Measurements from ENCODE around the gene ARID1B. TPM values are rescaled to one million over a fixed set of nuclear protein-coding genes. Genes with fewer than 3 reads are reported as not detected.

ARID1B gene
- total and polyA plus RNA-seq, 2 of the 13 experiments (the other 11 are each of a cell fraction or from before 2014, with no cell fraction given) = 20.1 to 32.6 TPM

DNA sequence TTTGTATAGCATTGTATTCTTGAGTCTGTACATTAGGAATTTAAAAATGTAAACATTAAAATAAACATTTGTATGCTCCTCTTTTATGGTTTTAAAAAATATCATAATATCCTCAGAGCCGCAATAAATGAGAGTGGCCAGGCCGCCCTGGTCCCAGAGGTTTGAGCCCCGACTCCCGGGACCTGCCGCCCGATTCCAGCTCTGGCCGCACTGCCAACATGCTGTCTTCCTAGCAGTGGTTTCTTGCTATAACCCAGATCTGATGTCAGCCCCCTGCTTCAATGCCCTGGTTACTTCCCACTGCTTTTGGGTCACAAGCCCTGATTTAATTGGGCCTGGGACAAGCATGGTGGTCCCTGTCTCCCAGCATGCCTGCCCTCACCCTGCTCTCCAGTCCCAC, 5.4 kb upstream of the ARID1B start (continued):
- TF ChIP-seq, protein P1, sequence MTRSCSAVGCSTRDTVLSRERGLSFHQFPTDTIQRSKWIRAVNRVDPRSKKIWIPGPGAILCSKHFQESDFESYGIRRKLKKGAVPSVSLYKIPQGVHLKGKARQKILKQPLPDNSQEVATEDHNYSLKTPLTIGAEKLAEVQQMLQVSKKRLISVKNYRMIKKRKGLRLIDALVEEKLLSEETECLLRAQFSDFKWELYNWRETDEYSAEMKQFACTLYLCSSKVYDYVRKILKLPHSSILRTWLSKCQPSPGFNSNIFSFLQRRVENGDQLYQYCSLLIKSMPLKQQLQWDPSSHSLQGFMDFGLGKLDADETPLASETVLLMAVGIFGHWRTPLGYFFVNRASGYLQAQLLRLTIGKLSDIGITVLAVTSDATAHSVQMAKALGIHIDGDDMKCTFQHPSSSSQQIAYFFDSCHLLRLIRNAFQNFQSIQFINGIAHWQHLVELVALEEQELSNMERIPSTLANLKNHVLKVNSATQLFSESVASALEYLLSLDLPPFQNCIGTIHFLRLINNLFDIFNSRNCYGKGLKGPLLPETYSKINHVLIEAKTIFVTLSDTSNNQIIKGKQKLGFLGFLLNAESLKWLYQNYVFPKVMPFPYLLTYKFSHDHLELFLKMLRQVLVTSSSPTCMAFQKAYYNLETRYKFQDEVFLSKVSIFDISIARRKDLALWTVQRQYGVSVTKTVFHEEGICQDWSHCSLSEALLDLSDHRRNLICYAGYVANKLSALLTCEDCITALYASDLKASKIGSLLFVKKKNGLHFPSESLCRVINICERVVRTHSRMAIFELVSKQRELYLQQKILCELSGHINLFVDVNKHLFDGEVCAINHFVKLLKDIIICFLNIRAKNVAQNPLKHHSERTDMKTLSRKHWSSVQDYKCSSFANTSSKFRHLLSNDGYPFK (CRISPR knock-in tag; IDR thresholded peaks at IDR 0.05; ENCODE audit: borderline replicate concordance) = no peak
- TF ChIP-seq PAWR (CRISPR knock-in tag; IDR thresholded peaks at IDR 0.05; ENCODE audit: borderline replicate concordance) = no peak
- TF ChIP-seq, protein P2, sequence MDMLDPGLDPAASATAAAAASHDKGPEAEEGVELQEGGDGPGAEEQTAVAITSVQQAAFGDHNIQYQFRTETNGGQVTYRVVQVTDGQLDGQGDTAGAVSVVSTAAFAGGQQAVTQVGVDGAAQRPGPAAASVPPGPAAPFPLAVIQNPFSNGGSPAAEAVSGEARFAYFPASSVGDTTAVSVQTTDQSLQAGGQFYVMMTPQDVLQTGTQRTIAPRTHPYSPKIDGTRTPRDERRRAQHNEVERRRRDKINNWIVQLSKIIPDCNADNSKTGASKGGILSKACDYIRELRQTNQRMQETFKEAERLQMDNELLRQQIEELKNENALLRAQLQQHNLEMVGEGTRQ (IDR thresholded peaks at IDR 0.05; ENCODE audit: low read depth, low read length) = no peak
- TF ChIP-seq, protein P2 (CRISPR knock-in tag; IDR thresholded peaks at IDR 0.05; ENCODE audit: borderline replicate concordance) = no peak
- no peak for TF ChIP-seq ZNF557 (CRISPR knock-in tag; IDR thresholded peaks at IDR 0.05)
- no peak for TF ChIP-seq EED (CRISPR knock-in tag; IDR thresholded peaks at IDR 0.05)

DNA sequence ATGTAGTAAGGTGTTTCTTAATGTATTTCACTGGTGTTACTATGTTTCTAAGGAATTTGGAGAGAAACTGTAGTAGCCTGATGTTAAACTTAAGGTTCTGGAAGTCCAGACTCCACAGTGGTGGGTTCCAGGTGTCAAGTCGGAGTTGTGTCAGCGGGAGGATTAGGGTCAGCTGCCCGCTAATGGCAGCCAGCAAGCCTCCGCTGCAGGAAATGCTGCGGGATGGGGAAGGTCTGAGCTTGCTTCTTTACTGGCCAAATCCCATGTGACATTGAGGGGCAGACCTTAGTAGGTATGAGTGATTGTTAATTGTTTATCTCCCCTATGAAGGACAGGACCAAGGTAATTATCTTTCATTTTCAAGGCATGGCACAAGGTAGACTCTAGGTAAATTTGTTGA, 3.7 kb upstream of the ARID1B start:
- Histone ChIP-seq H3K27me3 (ENCODE audit: control insufficient read depth in 1 of 2, insufficient read depth in 2 of 2, low read length in 2 of 2) (no peaks in the 10 kb centered on the region; a peak in 1 of 5 replicates), H3K4me1 (ENCODE audit: insufficient read depth, low read length) (peaks cover 8% of the 10 kb centered on the region), H3K9ac (ENCODE audit: insufficient read depth, low read depth, low read length) (no peak overlapping the region), H3K4me2 (ENCODE audit: low read depth, low read length) (no peak overlapping the region), H3K9me3 (ENCODE audit: low read length) (no peaks in the 10 kb centered on the region), H3K79me2 (ENCODE audit: insufficient read depth, low read length) (peaks cover 7% of the 10 kb centered on the region), H3K27ac (ENCODE audit: extremely low read length, insufficient read depth, low read length) (no peak overlapping the region), H4K20me1 (ENCODE audit: insufficient read depth, low read length) (no peaks in the 10 kb centered on the region), H3K4me3 (replicated peaks in 1 of 3; ENCODE audit: insufficient read depth in 1 of 3, low read depth in 2 of 3, low read length in 3 of 3) (no peak overlapping the region), H3K36me3 (replicated peaks in 1 of 2; ENCODE audit: control insufficient read depth in 1 of 2, insufficient read depth in 2 of 2, low read length in 2 of 2) (no peaks in the 10 kb centered on the region), H2AFZ (ENCODE audit: low read length) (no peak overlapping the region)
- intact Hi-C loops (cut with micrococcal nuclease; ENCODE audit: unreplicated experiment) = no loop called here
- 90% methylated on average over 5 of the region's 5 CpGs for whole genome bisulfite sequencing (ENCODE audit: low lambda C conversion rate)
- DNase-seq (ENCODE audit: low spot score) (no peak), FAIRE-seq (no peak), ATAC-seq (no peak)
- POLR2A ChIA-PET = no interaction called here
- in situ Hi-C loops (cut with HindIII; ENCODE audit: extremely low pct_ligation_motif_present, low pct_unique_long_range_greater_than_20kb) = loop anchor here (5.0 to 25.0 kb wide), 2 partner anchors 86 to 211 kb away; no protein-coding TSS in a partner anchor
- TF ChIP-seq MTF2 (CRISPR knock-in tag; IDR thresholded peaks at IDR 0.05; ENCODE audit: borderline replicate concordance) = no peak
- TF ChIP-seq KLF15 (CRISPR knock-in tag; IDR thresholded peaks at IDR 0.05; ENCODE audit: borderline replicate concordance) = no peak
- no peak for TF ChIP-seq MEIS2 (CRISPR knock-in tag; IDR thresholded peaks at IDR 0.05)
- no peak for TF ChIP-seq SP140L (CRISPR knock-in tag; IDR thresholded peaks at IDR 0.05; ENCODE audit: borderline replicate concordance)
- BruUV-seq (replicated peaks) = no TSS peak
- CTCF ChIA-PET (ENCODE audit: low intra/inter-chr PET ratio, low total read pairs) = no interaction called here
